Measurements from ENCODE around the gene AASDH.

The AASDH gene

DNA sequence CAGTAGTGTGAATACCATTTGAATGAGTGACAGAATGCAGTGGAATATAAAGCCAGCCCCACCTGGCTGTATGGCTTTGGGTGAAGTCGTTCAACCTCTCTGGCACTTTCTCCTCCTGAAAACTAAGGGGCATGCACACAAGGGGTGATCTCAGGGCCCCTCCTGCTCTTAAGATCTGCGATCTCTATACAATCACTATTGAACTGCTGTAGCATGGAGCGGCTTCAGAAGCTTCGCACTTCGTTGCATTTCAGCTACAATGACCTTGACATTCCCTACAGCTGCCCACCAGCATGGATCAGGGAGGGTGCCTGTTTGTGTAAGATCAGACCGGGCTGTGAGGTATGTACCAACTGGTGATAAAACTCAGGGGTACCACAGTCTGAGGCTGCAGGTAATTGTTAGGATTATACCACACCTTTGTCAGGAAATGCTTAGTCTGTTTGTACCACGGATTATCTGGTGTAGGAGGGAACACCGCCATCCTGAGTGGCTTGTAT lies 85.2 kb downstream of the AASDH start:
- TF ChIP-seq TCF4 (CRISPR knock-in tag; IDR thresholded peaks at IDR 0.05; ENCODE audit: borderline replicate concordance), result no peak
- TF ChIP-seq ARNTL (CRISPR knock-in tag; IDR thresholded peaks at IDR 0.05; ENCODE audit: borderline replicate concordance, low read depth), result no peak
- TF ChIP-seq RARB (CRISPR knock-in tag; IDR thresholded peaks at IDR 0.05), result no peak
- no peak for TF ChIP-seq ZC3H10 (CRISPR knock-in tag; IDR thresholded peaks at IDR 0.05)
- no peak for TF ChIP-seq OSR1 (CRISPR knock-in tag; IDR thresholded peaks at IDR 0.05)
- TF ChIP-seq TSHZ2 (CRISPR knock-in tag; IDR thresholded peaks at IDR 0.05), result no peak
- TF ChIP-seq ESRRG (CRISPR knock-in tag; IDR thresholded peaks at IDR 0.05), result no peak
- no peak for TF ChIP-seq PATZ1 (CRISPR knock-in tag; IDR thresholded peaks at IDR 0.05; ENCODE audit: borderline replicate concordance)
- TF ChIP-seq SNAI2 (CRISPR knock-in tag; IDR thresholded peaks at IDR 0.05), result no peak
- TF ChIP-seq ZNF8 (CRISPR knock-in tag; IDR thresholded peaks at IDR 0.05), result no peak
- TF ChIP-seq ZFP30 (CRISPR knock-in tag; IDR thresholded peaks at IDR 0.05), result no peak
- no peak for TF ChIP-seq ISL1 (CRISPR knock-in tag; IDR thresholded peaks at IDR 0.05)
- TF ChIP-seq ZNF70 (CRISPR knock-in tag; IDR thresholded peaks at IDR 0.05), result no peak
- TF ChIP-seq, protein P1, sequence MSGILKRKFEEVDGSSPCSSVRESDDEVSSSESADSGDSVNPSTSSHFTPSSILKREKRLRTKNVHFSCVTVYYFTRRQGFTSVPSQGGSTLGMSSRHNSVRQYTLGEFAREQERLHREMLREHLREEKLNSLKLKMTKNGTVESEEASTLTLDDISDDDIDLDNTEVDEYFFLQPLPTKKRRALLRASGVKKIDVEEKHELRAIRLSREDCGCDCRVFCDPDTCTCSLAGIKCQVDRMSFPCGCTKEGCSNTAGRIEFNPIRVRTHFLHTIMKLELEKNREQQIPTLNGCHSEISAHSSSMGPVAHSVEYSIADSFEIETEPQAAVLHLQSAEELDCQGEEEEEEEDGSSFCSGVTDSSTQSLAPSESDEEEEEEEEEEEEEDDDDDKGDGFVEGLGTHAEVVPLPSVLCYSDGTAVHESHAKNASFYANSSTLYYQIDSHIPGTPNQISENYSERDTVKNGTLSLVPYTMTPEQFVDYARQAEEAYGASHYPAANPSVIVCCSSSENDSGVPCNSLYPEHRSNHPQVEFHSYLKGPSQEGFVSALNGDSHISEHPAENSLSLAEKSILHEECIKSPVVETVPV (CRISPR knock-in tag; IDR thresholded peaks at IDR 0.05), result no peak
- ATAC-seq, result no peak

GRCh38 chr4:56301181-56301996 lies 85.9 kb downstream of the AASDH start:
- ATAC-seq, result peak; percentile 99
- TF ChIP-seq TOX (CRISPR knock-in tag; IDR thresholded peaks at IDR 0.05; ENCODE audit: borderline replicate concordance) (no peak), ARNTL (CRISPR knock-in tag; IDR thresholded peaks at IDR 0.05; ENCODE audit: borderline replicate concordance, low read depth) (no peak), CREB5 (CRISPR knock-in tag; IDR thresholded peaks at IDR 0.05; ENCODE audit: low read depth) (no peak), PATZ1 (CRISPR knock-in tag; IDR thresholded peaks at IDR 0.05; ENCODE audit: borderline replicate concordance) (no peak), GLIS3 (CRISPR knock-in tag; IDR thresholded peaks at IDR 0.05) (no peak), POU6F1 (CRISPR knock-in tag; IDR thresholded peaks at IDR 0.05; ENCODE audit: borderline replicate concordance, low read depth) (no peak), ZNF8 (CRISPR knock-in tag; IDR thresholded peaks at IDR 0.05) (no peak), SNAI2 (CRISPR knock-in tag; IDR thresholded peaks at IDR 0.05) (no peak), ESRRG (CRISPR knock-in tag; IDR thresholded peaks at IDR 0.05) (no peak), ZFP30 (CRISPR knock-in tag; IDR thresholded peaks at IDR 0.05) (no peak), ISL1 (CRISPR knock-in tag; IDR thresholded peaks at IDR 0.05) (no peak)
- TF ChIP-seq, protein P1 (CRISPR knock-in tag; IDR thresholded peaks at IDR 0.05), result no peak
